Spinal cord (tissue), 10 donors: ENCODE results near the gene ERMAP. TPM values are rescaled to one million over a fixed set of nuclear protein-coding genes. Genes with fewer than 3 reads are reported as not detected.

Experiments
- DNase-seq, 6 donors: peaks; one replicate each; pipeline versions ENCODE4 v3.0.0 to v3.0.0-alpha.2; 2013 to 2015; ENCODE audit warnings: low spot score in 6 of 6, low read depth in 4 of 6
- H3K27ac ChIP-seq: one replicate; pipeline ENCODE4 v1.5.1; 2013; ENCODE audit warnings: low read depth, low read length, control low read depth
- H3K27me3 ChIP-seq: one replicate; pipeline ENCODE4 v1.6.1; 2013; ENCODE audit warnings: low read length; ENCODE audit not compliant: control insufficient read depth, insufficient read depth
- H3K36me3 ChIP-seq: one replicate; pipeline ENCODE4 v1.6.1; 2013; ENCODE audit warnings: low read length; ENCODE audit not compliant: control insufficient read depth, insufficient read depth
- H3K4me1 ChIP-seq: one replicate; pipeline ENCODE4 v1.6.1; 2013; ENCODE audit warnings: low read length; ENCODE audit not compliant: control insufficient read depth, insufficient read depth
- H3K4me3 ChIP-seq: one replicate; pipeline ENCODE4 v1.5.1; 2013; ENCODE audit warnings: low read depth, low read length, control low read depth
- H3K9me3 ChIP-seq: one replicate; pipeline ENCODE4 v1.6.1; 2013; ENCODE audit warnings: low read length; ENCODE audit not compliant: control insufficient read depth, insufficient read depth
- WGBS: methylation state at CpG from one replicate; pipeline ENCODE4 v1.1.5; 2013; ENCODE audit warnings: missing lambda C conversion rate; ENCODE audit not compliant: insufficient coverage; 5-methylcytosine and 5-hydroxymethylcytosine counted together
- polyA plus RNA-seq, 2 donors: library from polyadenylated mRNA; unstranded; fragments of 120-200 nt; gene quantifications; one replicate each; pipeline ENCODE4 v1.2.1, GENCODE V29; 2013; ENCODE audit not compliant: insufficient read length in 2 of 2
- total RNA-seq, 2 donors: library from RNA; depleted of rRNA in 1 of 2; stranded (reverse); fragments of 120-200 nt in 1 of 2; fragments of >200 nt in 1 of 2; gene quantifications; one replicate each; pipeline versions ENCODE4 v1.2.3 to v1.2.4, GENCODE V29; 2013 to 2014
- donor health status: healthy.

ERMAP gene
- total and polyA plus RNA-seq, 4 donors, result 10.1 to 14.9 (median 10.8) TPM

- no peaks in the 10 kb centered on the region for H3K27me3 ChIP-seq
- no peaks in the 10 kb centered on the region for H3K9me3 ChIP-seq
- H3K36me3 ChIP-seq, result peaks cover 28% of the 10 kb centered on the region
- no peak overlapping the region for H3K27ac ChIP-seq
- H3K4me3 ChIP-seq, result no peak overlapping the region
- peaks cover 7% of the 10 kb centered on the region for H3K4me1 ChIP-seq
- DNase-seq, result no peak
- WGBS, result no CpG with 5 or more reads among the region's 1 CpG
Observed at GRCh38 chr1:42780176-42780575, 36.7 kb upstream of the ERMAP start.

DNA sequence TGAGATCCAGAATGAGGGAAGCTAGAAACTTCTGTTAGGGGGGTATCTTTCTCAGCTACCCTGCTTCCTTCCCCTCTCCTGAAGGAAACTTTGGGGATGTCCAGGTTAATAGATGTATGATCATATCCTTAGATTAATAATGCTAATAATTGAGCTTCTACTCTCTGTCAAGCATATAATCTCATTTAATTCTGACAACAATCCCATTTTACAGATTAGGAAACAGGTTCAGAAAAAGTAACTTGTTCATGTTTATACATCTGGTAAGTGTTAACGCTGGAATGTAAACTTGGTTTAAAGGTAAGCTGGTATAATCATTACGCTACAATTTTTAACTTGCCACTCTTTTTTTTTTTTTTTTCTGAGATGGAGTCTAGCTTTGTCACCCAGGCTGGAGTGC, 33.8 kb upstream of the ERMAP start:
- WGBS, result no CpG with 5 or more reads among the region's 2 CpGs
- Histone ChIP-seq H3K4me1 (peaks cover 20% of the 10 kb centered on the region), H3K36me3 (peaks cover 12% of the 10 kb centered on the region), H3K4me3 (no peak overlapping the region), H3K9me3 (no peaks in the 10 kb centered on the region), H3K27me3 (no peaks in the 10 kb centered on the region), H3K27ac (no peak overlapping the region)
- no peak for DNase-seq

DNA sequence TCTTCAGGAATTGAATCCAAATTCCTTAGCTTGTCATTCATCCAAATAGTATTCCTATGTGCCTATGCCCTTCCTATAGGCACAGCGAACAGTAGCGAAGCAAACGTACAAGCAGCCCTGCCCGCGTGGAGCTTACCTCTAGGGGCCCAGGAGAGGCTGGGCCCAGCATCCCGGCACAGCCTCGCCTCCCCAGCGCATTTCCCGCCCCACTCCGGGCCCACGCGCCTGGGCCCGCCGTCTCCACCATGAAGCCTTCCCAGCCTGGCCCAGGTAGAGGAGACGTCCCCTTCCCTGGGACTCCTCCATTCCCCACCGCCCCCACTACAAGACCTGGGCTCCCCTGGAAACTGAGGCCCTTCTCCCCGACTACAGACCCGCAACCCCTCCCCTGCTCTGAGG, 32.4 kb upstream of the ERMAP start:
- Histone ChIP-seq H3K4me1 (peaks cover 20% of the 10 kb centered on the region), H3K27me3 (no peaks in the 10 kb centered on the region), H3K9me3 (no peaks in the 10 kb centered on the region), H3K36me3 (peaks cover 7% of the 10 kb centered on the region), H3K4me3 (peak overlapping the region; percentile 26), H3K27ac (no peak overlapping the region)
- WGBS, result 80% methylated on average over 14 of the region's 18 CpGs
- no peak for DNase-seq

DNA sequence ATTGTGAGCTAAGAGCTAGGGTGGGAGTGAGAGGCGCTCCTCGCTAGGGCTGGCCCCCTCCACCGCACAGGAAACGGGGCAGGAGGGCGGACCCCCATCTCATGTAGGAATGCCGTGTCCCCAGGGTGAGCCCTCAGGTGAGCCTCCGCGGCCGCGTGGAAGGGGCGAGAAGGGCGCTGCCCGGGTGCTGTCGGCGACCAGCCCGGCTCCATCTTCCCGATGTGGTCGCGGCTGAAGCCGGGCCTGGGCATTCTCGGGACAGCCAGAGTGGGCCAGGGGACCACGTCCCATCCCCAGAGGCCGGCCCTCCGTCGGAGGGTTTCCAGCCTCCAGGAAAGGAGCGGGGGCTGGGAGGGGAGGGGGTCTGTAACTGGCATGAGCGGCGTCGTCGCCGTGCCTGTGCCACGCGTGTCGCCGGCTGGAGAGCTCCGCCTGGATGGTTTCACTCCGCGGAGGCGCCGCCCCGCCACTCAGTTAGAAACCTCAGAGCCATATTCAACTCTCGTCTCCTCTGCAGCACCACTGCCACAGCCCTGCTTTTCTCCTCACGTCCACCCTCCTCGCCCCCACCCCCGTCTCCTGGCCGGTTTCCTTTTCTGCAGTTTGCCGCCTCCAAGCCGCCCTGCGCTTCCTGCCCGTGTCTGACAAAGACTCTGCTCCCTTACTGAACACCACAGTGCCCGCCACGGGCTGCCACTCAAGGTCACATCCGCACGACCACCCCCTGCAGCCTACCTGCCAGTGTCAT, 31.8 kb upstream of the ERMAP start, which contains the start of gene TMEM269:
Gene TMEM269, plus strand, starts transcription at position 46 of the 748 bp plus-strand sequence. CDS start 4,903 bp downstream, outside the sequence.
- H3K4me3 ChIP-seq, result peak within 1 kb of the TSS; percentile 26
- DNase-seq, result peak in 2 of 6 donors; percentile 45 to 63

DNA sequence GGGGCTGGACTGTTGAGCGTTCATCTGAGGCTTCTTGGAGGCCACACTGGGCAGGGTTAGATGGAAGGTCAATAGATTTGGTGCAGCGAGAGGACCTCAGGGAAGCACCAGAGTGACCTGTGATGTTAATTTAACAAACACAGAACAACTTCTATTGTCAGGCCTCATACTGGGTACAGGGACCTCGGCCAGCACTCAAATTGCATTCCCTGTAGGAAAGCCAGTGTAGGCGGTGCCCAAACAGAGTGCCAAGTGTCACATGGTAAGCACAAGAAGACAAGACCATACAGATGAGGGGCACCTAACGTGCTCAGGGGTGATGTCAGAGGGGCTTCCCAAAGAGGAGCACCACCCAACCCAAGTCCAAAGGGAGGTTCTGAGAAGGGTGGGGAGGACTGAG, 30.8 kb upstream of the ERMAP start:
- WGBS, result 69% methylated on average over 2 of the region's 5 CpGs

More for the DNA sequence above, 31.8 kb upstream of the ERMAP start, which contains the start of gene TMEM269:
- Histone ChIP-seq H3K36me3 (peaks cover 4% of the 10 kb centered on the region), H3K27ac (no peak within 1 kb of the TSS), H3K9me3 (no peaks in the 10 kb centered on the region), H3K4me1 (peaks cover 20% of the 10 kb centered on the region), H3K27me3 (no peaks in the 10 kb centered on the region)
- 10% methylated on average over 54 of the region's 54 CpGs for WGBS

GRCh38 chr1:42788021-42788420, 28.9 kb upstream of the ERMAP start:
- Histone ChIP-seq H3K27ac (no peak overlapping the region), H3K27me3 (no peaks in the 10 kb centered on the region), H3K9me3 (no peaks in the 10 kb centered on the region), H3K36me3 (peaks cover 4% of the 10 kb centered on the region), H3K4me1 (peaks cover 20% of the 10 kb centered on the region), H3K4me3 (no peak overlapping the region)
- DNase-seq, result no peak
- WGBS, result 100% methylated on average over 1 of the region's 1 CpG

More for the DNA sequence above, 30.8 kb upstream of the ERMAP start:
- H3K4me1 ChIP-seq, result peaks cover 20% of the 10 kb centered on the region
- no peaks in the 10 kb centered on the region for H3K27me3 ChIP-seq
- peak in 1 of 6 donors; percentile 16 for DNase-seq
- H3K36me3 ChIP-seq, result peaks cover 4% of the 10 kb centered on the region
- H3K4me3 ChIP-seq, result no peak overlapping the region
- no peaks in the 10 kb centered on the region for H3K9me3 ChIP-seq
- H3K27ac ChIP-seq, result no peak overlapping the region

DNA sequence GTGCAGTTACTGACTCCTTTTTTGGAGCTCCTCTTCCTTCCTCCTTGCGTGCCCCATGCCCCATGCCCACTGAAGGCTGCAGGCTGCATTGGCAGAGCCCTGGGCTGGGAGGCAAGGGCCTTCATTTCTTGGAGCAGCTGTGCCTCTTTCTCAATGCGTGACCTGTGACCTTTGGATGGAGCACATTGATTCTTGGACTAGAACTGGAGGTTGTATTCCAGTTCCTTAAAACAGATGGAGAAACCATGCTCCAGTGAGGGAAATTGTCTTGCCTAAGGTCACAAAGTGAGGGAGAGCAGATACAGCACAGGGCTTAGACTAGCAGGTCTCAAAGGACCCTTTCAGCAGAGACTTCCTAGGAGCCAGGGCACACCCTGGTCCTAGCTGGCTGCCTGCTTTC, 23.1 kb upstream of the ERMAP start:
- DNase-seq, result no peak
- WGBS, result 95% methylated on average over 2 of the region's 2 CpGs
- Histone ChIP-seq H3K9me3 (no peaks in the 10 kb centered on the region), H3K4me1 (no peaks in the 10 kb centered on the region), H3K4me3 (no peak overlapping the region), H3K36me3 (no peaks in the 10 kb centered on the region), H3K27me3 (no peaks in the 10 kb centered on the region), H3K27ac (no peak overlapping the region)

DNA sequence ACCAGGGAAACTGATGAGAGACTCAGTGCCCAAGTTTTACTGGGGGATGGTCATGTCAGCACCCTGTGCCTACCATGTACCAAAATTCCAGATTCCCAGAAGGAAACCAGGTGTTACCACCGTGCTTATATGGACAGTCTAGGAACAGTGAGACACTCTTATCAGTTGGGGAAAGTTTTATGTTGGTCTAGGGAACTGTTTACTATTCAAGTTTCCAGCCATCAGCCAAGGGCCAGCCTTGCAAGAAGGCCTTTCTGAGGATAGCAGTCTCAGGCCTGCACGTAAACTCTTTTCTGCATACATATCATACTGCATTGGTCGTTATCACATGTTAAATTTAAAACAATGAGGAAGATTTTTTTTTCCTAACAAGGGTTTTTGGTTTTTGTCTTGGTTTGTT, 19.5 kb upstream of the ERMAP start:
- Histone ChIP-seq H3K4me3 (no peak overlapping the region), H3K27me3 (no peaks in the 10 kb centered on the region), H3K27ac (no peak overlapping the region), H3K9me3 (no peaks in the 10 kb centered on the region), H3K4me1 (no peaks in the 10 kb centered on the region), H3K36me3 (no peaks in the 10 kb centered on the region)
- WGBS, result no CpG with 5 or more reads among the region's 3 CpGs
- no peak for DNase-seq

GRCh38 chr1:42797979-42798378, 18.9 kb upstream of the ERMAP start:
- no peaks in the 10 kb centered on the region for H3K27me3 ChIP-seq
- DNase-seq, result no peak
- H3K9me3 ChIP-seq, result no peaks in the 10 kb centered on the region
- WGBS, result 75% methylated on average over 5 of the region's 5 CpGs
- no peaks in the 10 kb centered on the region for H3K4me1 ChIP-seq
- H3K4me3 ChIP-seq, result no peak overlapping the region
- no peaks in the 10 kb centered on the region for H3K36me3 ChIP-seq
- no peak overlapping the region for H3K27ac ChIP-seq

- H3K27me3 ChIP-seq, result no peaks in the 10 kb centered on the region
- no peaks in the 10 kb centered on the region for H3K9me3 ChIP-seq
- 100% methylated on average over 2 of the region's 8 CpGs for WGBS
- no peaks in the 10 kb centered on the region for H3K4me1 ChIP-seq
- no peak for DNase-seq
- H3K4me3 ChIP-seq, result no peak overlapping the region
- peaks cover 3% of the 10 kb centered on the region for H3K36me3 ChIP-seq
- H3K27ac ChIP-seq, result no peak overlapping the region
Observed at GRCh38 chr1:42801832-42802473, 15.0 kb upstream of the ERMAP start.
